ENCODE results near the gene MOB4.
"Not testable (repeated sequence)": the region's sequence is repeated elsewhere in the genome, so short reads cannot be mapped to it uniquely, and the experiment has no call there.

The MOB4 gene

GRCh38 chr2:197587255-197587654 is 71.4 kb downstream of the MOB4 start:
- H3K9ac ChIP-seq (ENCODE audit: low read length in 2 of 2); H3K27me3 ChIP-seq (ENCODE audit: control insufficient read depth in 1 of 2, insufficient read depth in 2 of 2, low read length in 2 of 2); H3K4me1 ChIP-seq (ENCODE audit: control insufficient read depth, insufficient read depth, low read length); H3K9me3 ChIP-seq (ENCODE audit: control insufficient read depth in 2 of 2, low read length in 2 of 2); H3K27ac ChIP-seq (ENCODE audit: low read length); H3K36me3 ChIP-seq (ENCODE audit: control insufficient read depth in 2 of 2, insufficient read depth in 2 of 2, low read length in 2 of 2); H3K4me3 ChIP-seq (ENCODE audit: low read length in 2 of 2): not testable (repeated sequence)

GRCh38 chr2:197591339-197592072 is 75.6 kb downstream of the MOB4 start:
- Histone ChIP-seq H3K27ac (ENCODE audit: low read length) (no peak overlapping the region), H3K27me3 (ENCODE audit: control insufficient read depth in 1 of 2, insufficient read depth in 2 of 2, low read length in 2 of 2) (no peaks in the 10 kb centered on the region), H3K4me3 (ENCODE audit: low read length in 2 of 2) (no peak overlapping the region), H3K9ac (ENCODE audit: low read length in 2 of 2) (no peak overlapping the region), H3K9me3 (ENCODE audit: control insufficient read depth in 2 of 2, low read length in 2 of 2) (no peaks in the 10 kb centered on the region), H3K4me1 (ENCODE audit: control insufficient read depth, insufficient read depth, low read length) (no peaks in the 10 kb centered on the region), H3K36me3 (ENCODE audit: control insufficient read depth in 2 of 2, insufficient read depth in 2 of 2, low read length in 2 of 2) (no peaks in the 10 kb centered on the region)

- Histone ChIP-seq H3K36me3 (ENCODE audit: control insufficient read depth in 2 of 2, insufficient read depth in 2 of 2, low read length in 2 of 2) (no peaks in the 10 kb centered on the region), H3K4me3 (ENCODE audit: low read length in 2 of 2) (no peak overlapping the region), H3K27ac (ENCODE audit: low read length) (no peak overlapping the region), H3K9ac (ENCODE audit: low read length in 2 of 2) (no peak overlapping the region), H3K4me1 (ENCODE audit: control insufficient read depth, insufficient read depth, low read length) (no peaks in the 10 kb centered on the region), H3K27me3 (ENCODE audit: control insufficient read depth in 1 of 2, insufficient read depth in 2 of 2, low read length in 2 of 2) (no peaks in the 10 kb centered on the region), H3K9me3 (ENCODE audit: control insufficient read depth in 2 of 2, low read length in 2 of 2) (no peaks in the 10 kb centered on the region)
Measured at GRCh38 chr2:197596766-197597165, 80.9 kb downstream of the MOB4 start.

GRCh38 chr2:197597166-197597565 is 81.3 kb downstream of the MOB4 start:
- Histone ChIP-seq H3K27me3 (ENCODE audit: control insufficient read depth in 1 of 2, insufficient read depth in 2 of 2, low read length in 2 of 2) (no peaks in the 10 kb centered on the region), H3K4me3 (ENCODE audit: low read length in 2 of 2) (no peak overlapping the region), H3K9me3 (ENCODE audit: control insufficient read depth in 2 of 2, low read length in 2 of 2) (no peaks in the 10 kb centered on the region), H3K27ac (ENCODE audit: low read length) (no peak overlapping the region), H3K9ac (ENCODE audit: low read length in 2 of 2) (no peak overlapping the region), H3K36me3 (ENCODE audit: control insufficient read depth in 2 of 2, insufficient read depth in 2 of 2, low read length in 2 of 2) (no peaks in the 10 kb centered on the region), H3K4me1 (ENCODE audit: control insufficient read depth, insufficient read depth, low read length) (no peaks in the 10 kb centered on the region)

DNA sequence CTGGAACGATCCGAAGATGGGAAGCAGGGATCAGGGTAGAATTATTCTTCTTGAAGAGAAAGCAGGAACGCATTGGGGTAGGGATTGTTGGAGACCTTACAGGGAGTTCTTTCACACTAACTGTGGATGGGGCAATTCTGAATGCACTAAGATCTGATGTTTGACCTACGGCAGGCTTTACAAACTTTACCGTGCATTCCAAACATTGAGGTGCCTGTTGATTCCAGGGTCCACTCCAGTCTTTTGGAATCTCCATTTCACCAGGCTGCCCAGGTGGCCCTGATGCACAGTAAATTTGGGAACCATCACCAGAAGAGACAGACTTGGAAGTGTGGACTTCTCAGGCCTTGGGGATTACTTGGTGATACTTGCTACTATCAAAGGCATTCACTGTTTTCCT is 82.6 kb downstream of the MOB4 start:
- no peak overlapping the region for H3K27ac ChIP-seq (ENCODE audit: low read length)
- H3K9me3 ChIP-seq (ENCODE audit: control insufficient read depth in 2 of 2, low read length in 2 of 2), result no peaks in the 10 kb centered on the region
- H3K36me3 ChIP-seq (ENCODE audit: control insufficient read depth in 2 of 2, insufficient read depth in 2 of 2, low read length in 2 of 2), result no peaks in the 10 kb centered on the region
- no peak overlapping the region for H3K4me3 ChIP-seq (ENCODE audit: low read length in 2 of 2)
- no peak overlapping the region for H3K9ac ChIP-seq (ENCODE audit: low read length in 2 of 2)
- H3K4me1 ChIP-seq (ENCODE audit: control insufficient read depth, insufficient read depth, low read length), result no peaks in the 10 kb centered on the region
- H3K27me3 ChIP-seq (ENCODE audit: control insufficient read depth in 1 of 2, insufficient read depth in 2 of 2, low read length in 2 of 2), result no peaks in the 10 kb centered on the region

- no peak overlapping the region for H3K4me3 ChIP-seq (ENCODE audit: low read length in 2 of 2)
- H3K9me3 ChIP-seq (ENCODE audit: control insufficient read depth in 2 of 2, low read length in 2 of 2), result no peaks in the 10 kb centered on the region
- H3K27ac ChIP-seq (ENCODE audit: low read length), result no peak overlapping the region
- no peaks in the 10 kb centered on the region for H3K36me3 ChIP-seq (ENCODE audit: control insufficient read depth in 2 of 2, insufficient read depth in 2 of 2, low read length in 2 of 2)
- H3K27me3 ChIP-seq (ENCODE audit: control insufficient read depth in 1 of 2, insufficient read depth in 2 of 2, low read length in 2 of 2), result no peaks in the 10 kb centered on the region
- no peak overlapping the region for H3K9ac ChIP-seq (ENCODE audit: low read length in 2 of 2)
- no peaks in the 10 kb centered on the region for H3K4me1 ChIP-seq (ENCODE audit: control insufficient read depth, insufficient read depth, low read length)
Measured at GRCh38 chr2:197599285-197599965, 83.6 kb downstream of the MOB4 start.

DNA sequence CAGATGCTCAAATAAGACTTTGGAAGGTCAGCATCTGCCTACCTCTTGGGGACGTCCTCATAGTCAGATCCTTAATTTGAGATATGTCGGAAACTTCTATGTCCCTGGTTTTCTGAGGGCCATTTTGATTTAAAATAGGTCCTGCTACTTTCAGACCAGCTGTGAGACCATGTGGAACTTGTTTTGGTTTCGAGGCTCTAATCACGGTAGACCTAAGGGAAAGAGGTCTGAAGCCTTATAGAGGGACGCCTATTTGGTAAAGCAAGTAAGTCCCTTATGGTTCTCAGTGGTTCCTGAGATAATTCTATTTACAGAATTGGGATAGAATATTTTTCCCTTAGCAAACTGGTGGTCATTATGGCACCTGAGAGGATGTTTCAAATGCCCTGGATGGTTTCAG is 84.4 kb downstream of the MOB4 start:
- Histone ChIP-seq H3K27me3 (ENCODE audit: control insufficient read depth in 1 of 2, insufficient read depth in 2 of 2, low read length in 2 of 2) (no peaks in the 10 kb centered on the region), H3K9me3 (ENCODE audit: control insufficient read depth in 2 of 2, low read length in 2 of 2) (no peaks in the 10 kb centered on the region), H3K9ac (ENCODE audit: low read length in 2 of 2) (no peak overlapping the region), H3K27ac (ENCODE audit: low read length) (no peak overlapping the region), H3K36me3 (ENCODE audit: control insufficient read depth in 2 of 2, insufficient read depth in 2 of 2, low read length in 2 of 2) (no peaks in the 10 kb centered on the region), H3K4me1 (ENCODE audit: control insufficient read depth, insufficient read depth, low read length) (no peaks in the 10 kb centered on the region), H3K4me3 (ENCODE audit: low read length in 2 of 2) (no peak overlapping the region)

- H3K36me3 ChIP-seq (ENCODE audit: control insufficient read depth in 2 of 2, insufficient read depth in 2 of 2, low read length in 2 of 2), result no peaks in the 10 kb centered on the region
- H3K4me3 ChIP-seq (ENCODE audit: low read length in 2 of 2), result no peak overlapping the region
- no peaks in the 10 kb centered on the region for H3K27me3 ChIP-seq (ENCODE audit: control insufficient read depth in 1 of 2, insufficient read depth in 2 of 2, low read length in 2 of 2)
- H3K9ac ChIP-seq (ENCODE audit: low read length in 2 of 2), result no peak overlapping the region
- H3K27ac ChIP-seq (ENCODE audit: low read length), result no peak overlapping the region
- H3K4me1 ChIP-seq (ENCODE audit: control insufficient read depth, insufficient read depth, low read length), result no peaks in the 10 kb centered on the region
- H3K9me3 ChIP-seq (ENCODE audit: control insufficient read depth in 2 of 2, low read length in 2 of 2), result no peaks in the 10 kb centered on the region
Measured at GRCh38 chr2:197601726-197602125, 85.9 kb downstream of the MOB4 start.

Measured in stomach smooth muscle (tissue), 2 donors.